Panc1 (cell line): ENCODE results near the gene PUSL1. TPM values are rescaled to one million over a fixed set of nuclear protein-coding genes. Genes with fewer than 3 reads are reported as not detected.

Experiments used
- ATAC-seq: fragments of 200-7000 bp; cut with Tn5 transposase; 2 replicates; pipeline ENCODE4 v1.9.1; 2020; ENCODE audit warnings: mild to moderate bottlenecking, moderate library complexity
- BruUV-seq: library from RNA; stranded (reverse); fragments of 400-500 nt; replicated peaks from 2 replicates; lab custom pipeline; 2021; lab: Mats Ljungman, UMichigan
- CTCF ChIA-PET: fragments of 300-600 bp; sonication (Branson Sonifier 250); formaldehyde crosslinking; loops from one replicate; lab custom pipeline; 2022; ENCODE audit warnings: antibody characterized with exemption; lab: Charles Lee
- POLR2A ChIA-PET: fragments of 300-600 bp; sonication (Branson Sonifier 250); formaldehyde crosslinking; loops from one replicate; lab custom pipeline; 2022; ENCODE audit warnings: antibody characterized with exemption; lab: Charles Lee
- DNase-seq: peaks from one replicate; pipeline ENCODE4 v3.0.0-alpha.2; 2010; ENCODE audit warnings: low read depth, low spot score
- H3K27ac ChIP-seq: 2 replicates; pipeline ENCODE4 v1.5.1; 2011; ENCODE audit warnings: mild to moderate bottlenecking, low read length, inconsistent platforms
- H3K27me3 ChIP-seq: fragments of 200-500 bp; sonication (Bioruptor generic); 2 replicates; pipeline ENCODE4 v1.6.0; 2014; ENCODE audit warnings: low read length, inconsistent platforms; ENCODE audit not compliant: control insufficient read depth, insufficient read depth
- H3K36me3 ChIP-seq: fragments of 200-500 bp; sonication (Bioruptor generic); 2 replicates; pipeline ENCODE4 v1.5.1; 2014; ENCODE audit warnings: inconsistent platforms, mild to moderate bottlenecking, low read length, moderate library complexity; ENCODE audit not compliant: control insufficient read depth, insufficient read depth
- H3K4me1 ChIP-seq: 2 replicates; pipeline ENCODE4 v1.5.1; 2011; ENCODE audit warnings: inconsistent platforms, mild to moderate bottlenecking, low read length, moderate library complexity; ENCODE audit not compliant: control insufficient read depth, insufficient read depth
- H3K4me3 ChIP-seq, 2 experiments: 2 replicates each; pipeline ENCODE4 v1.5.1; 2011 to 2012; ENCODE audit warnings: low read depth in 2 of 2, low read length in 2 of 2, mild to moderate bottlenecking in 2 of 2, inconsistent platforms in 1 of 2, moderate library complexity in 1 of 2
- H3K9me3 ChIP-seq: fragments of 200-500 bp; sonication (Bioruptor generic); 2 replicates; pipeline ENCODE4 v1.5.1; 2014; ENCODE audit warnings: low read depth, mild to moderate bottlenecking, inconsistent platforms, low read length, moderate library complexity; ENCODE audit not compliant: control insufficient read depth, insufficient read depth
- POLR2AphosphoS5 ChIP-seq: IDR thresholded peaks from 2 replicates; pipeline ENCODE4 v1.6.1; 2012; ENCODE audit warnings: mild to moderate bottlenecking, low read depth, low read length, moderate library complexity
- SIN3A ChIP-seq: IDR thresholded peaks from 2 replicates; pipeline ENCODE4 v1.6.1; 2012; ENCODE audit warnings: low read depth, mild to moderate bottlenecking, low read length, moderate library complexity, borderline replicate concordance; ENCODE audit not compliant: insufficient read depth
- TCF7L2 ChIP-seq: IDR thresholded peaks from 2 replicates; pipeline ENCODE4 v1.6.1; 2011; ENCODE audit warnings: mild to moderate bottlenecking, low read depth, low read length, inconsistent platforms
- in situ Hi-C: cut with HindIII; loops from 2 replicates; pipeline ENCODE4 v1.10.0; 2016; ENCODE audit warnings: low sequenced_read_pairs, low pct_unique_long_range_greater_than_20kb
- intact Hi-C: fragments of 100-400 bp; cut with micrococcal nuclease; formaldehyde crosslinking; loops from one replicate; pipeline ENCODE4 v1.10.0; 2022; ENCODE audit not compliant: unreplicated experiment
- total RNA-seq: library from RNA; stranded (reverse); gene quantifications from one replicate; pipeline ENCODE4 v1.2.1, GENCODE V29; 2021; ENCODE audit not compliant: unreplicated experiment
- TF ChIP-seq, protein P1 (sequence below): fragments of 450-650 bp; IDR thresholded peaks from 2 replicates; pipeline ENCODE4 v1.5.1; 2017; ENCODE audit warnings: mild to moderate bottlenecking
- TF ChIP-seq, protein P2 (sequence below), 2 experiments: IDR thresholded peaks; 2 replicates each; pipeline ENCODE4 v1.6.1; 2011 to 2012; ENCODE audit warnings: low read depth in 2 of 2, control low read depth in 1 of 2, low read length in 1 of 2, mild to moderate bottlenecking in 1 of 2, moderate library complexity in 1 of 2; ENCODE audit not compliant: insufficient read depth in 1 of 2

The PUSL1 gene
- total RNA-seq, 1 experiment from 2014 or later = 46.9 TPM

DNA sequence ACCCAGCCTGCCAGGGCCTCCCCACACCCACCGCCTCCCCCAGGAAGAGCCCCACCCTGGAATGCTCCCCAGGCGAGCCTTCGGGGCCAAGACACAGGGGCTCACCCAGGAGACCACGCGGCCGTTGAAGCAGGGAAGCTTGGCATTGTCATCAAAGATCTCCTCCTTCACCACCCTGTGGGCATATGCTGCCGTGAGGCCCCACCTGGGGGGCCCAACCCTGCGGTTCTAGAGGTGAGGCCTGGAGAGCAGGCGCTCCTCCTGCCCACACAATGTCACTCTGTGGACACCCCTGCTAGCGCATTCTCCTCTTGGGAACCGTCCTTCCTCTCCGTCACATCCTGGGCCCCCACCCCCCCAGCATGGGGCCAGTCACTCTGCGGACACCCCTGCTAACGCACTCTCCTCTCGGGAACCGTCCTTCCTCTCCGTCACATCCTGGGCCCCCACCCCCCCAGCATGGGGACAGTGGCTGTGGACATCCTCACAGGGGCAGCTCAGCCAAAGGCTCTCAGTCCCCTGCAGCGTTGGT, 34.3 kb downstream of the PUSL1 start:
- intact Hi-C loops = no loop called here
- Histone ChIP-seq H3K9me3 (no peaks in the 10 kb centered on the region), H3K27ac (no peak overlapping the region), H3K4me3 (no peak overlapping the region), H3K36me3 (no peaks in the 10 kb centered on the region), H3K27me3 (no peaks in the 10 kb centered on the region), H3K4me1 (peaks cover 40% of the 10 kb centered on the region)
- ChIA-PET POLR2A (no interaction called here), CTCF (no interaction called here)
- no peak for ATAC-seq
- in situ Hi-C loops = no loop called here
- DNase-seq = no peak
- no peak for TF ChIP-seq SIN3A
- TF ChIP-seq, protein P1, sequence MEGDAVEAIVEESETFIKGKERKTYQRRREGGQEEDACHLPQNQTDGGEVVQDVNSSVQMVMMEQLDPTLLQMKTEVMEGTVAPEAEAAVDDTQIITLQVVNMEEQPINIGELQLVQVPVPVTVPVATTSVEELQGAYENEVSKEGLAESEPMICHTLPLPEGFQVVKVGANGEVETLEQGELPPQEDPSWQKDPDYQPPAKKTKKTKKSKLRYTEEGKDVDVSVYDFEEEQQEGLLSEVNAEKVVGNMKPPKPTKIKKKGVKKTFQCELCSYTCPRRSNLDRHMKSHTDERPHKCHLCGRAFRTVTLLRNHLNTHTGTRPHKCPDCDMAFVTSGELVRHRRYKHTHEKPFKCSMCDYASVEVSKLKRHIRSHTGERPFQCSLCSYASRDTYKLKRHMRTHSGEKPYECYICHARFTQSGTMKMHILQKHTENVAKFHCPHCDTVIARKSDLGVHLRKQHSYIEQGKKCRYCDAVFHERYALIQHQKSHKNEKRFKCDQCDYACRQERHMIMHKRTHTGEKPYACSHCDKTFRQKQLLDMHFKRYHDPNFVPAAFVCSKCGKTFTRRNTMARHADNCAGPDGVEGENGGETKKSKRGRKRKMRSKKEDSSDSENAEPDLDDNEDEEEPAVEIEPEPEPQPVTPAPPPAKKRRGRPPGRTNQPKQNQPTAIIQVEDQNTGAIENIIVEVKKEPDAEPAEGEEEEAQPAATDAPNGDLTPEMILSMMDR = no peak
- no peak for TF ChIP-seq TCF7L2
- TF ChIP-seq POLR2AphosphoS5 = no peak
- TF ChIP-seq, protein P2, sequence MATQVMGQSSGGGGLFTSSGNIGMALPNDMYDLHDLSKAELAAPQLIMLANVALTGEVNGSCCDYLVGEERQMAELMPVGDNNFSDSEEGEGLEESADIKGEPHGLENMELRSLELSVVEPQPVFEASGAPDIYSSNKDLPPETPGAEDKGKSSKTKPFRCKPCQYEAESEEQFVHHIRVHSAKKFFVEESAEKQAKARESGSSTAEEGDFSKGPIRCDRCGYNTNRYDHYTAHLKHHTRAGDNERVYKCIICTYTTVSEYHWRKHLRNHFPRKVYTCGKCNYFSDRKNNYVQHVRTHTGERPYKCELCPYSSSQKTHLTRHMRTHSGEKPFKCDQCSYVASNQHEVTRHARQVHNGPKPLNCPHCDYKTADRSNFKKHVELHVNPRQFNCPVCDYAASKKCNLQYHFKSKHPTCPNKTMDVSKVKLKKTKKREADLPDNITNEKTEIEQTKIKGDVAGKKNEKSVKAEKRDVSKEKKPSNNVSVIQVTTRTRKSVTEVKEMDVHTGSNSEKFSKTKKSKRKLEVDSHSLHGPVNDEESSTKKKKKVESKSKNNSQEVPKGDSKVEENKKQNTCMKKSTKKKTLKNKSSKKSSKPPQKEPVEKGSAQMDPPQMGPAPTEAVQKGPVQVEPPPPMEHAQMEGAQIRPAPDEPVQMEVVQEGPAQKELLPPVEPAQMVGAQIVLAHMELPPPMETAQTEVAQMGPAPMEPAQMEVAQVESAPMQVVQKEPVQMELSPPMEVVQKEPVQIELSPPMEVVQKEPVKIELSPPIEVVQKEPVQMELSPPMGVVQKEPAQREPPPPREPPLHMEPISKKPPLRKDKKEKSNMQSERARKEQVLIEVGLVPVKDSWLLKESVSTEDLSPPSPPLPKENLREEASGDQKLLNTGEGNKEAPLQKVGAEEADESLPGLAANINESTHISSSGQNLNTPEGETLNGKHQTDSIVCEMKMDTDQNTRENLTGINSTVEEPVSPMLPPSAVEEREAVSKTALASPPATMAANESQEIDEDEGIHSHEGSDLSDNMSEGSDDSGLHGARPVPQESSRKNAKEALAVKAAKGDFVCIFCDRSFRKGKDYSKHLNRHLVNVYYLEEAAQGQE (IDR thresholded peaks at IDR 0.05; ENCODE audit: insufficient read depth in 1 of 2, low read depth in 2 of 2, low read length in 1 of 2) = no peak
- no TSS peak for BruUV-seq

DNA sequence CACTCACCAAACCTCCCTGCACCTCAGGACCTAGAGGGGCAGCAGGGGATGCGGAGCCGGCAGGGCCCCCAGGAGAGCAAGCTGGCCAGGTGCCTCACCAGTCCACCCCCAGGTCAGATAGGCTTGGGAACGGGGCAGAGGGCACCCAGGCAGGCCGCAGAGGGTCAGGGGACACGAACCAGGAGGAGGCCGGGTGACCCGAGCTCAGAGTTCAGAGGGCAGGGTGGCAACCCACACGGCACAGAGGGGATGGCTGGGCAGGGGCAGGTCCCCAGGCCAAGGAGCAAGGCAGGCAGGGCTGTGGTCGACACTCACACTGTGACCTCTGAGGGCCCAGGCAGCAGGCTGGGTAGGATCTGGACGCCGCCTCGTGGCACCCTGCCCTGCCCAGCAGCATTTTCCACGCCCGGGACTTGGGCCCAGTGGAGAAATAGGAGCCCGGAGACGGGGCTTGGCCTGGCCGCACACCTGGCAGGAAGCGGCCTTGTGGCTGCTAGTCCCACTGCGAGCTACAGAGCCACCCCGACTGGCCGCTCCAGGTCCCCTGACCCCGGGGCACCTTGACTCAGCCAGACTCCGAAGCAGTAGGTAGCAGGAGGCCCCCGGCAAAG, 35.5 kb downstream of the PUSL1 start:
- ATAC-seq (no peak), DNase-seq (no peak)
- Histone ChIP-seq H3K4me3 (no peak overlapping the region; a peak in 1 of 4 replicates), H3K27ac (peak overlapping the region; percentile 93), H3K36me3 (no peaks in the 10 kb centered on the region; the same call in 1 of the 2 replicates), H3K4me1 (peaks cover 40% of the 10 kb centered on the region), H3K27me3 (no peaks in the 10 kb centered on the region), H3K9me3 (no peaks in the 10 kb centered on the region)
- ChIA-PET CTCF (no interaction called here), POLR2A (no interaction called here)
- no TSS peak for BruUV-seq
- no peak for TF ChIP-seq SIN3A
- TF ChIP-seq, protein P2 (IDR thresholded peaks at IDR 0.05; ENCODE audit: insufficient read depth in 1 of 2, low read depth in 2 of 2, low read length in 1 of 2) = no peak
- TF ChIP-seq, protein P1 = no peak
- TF ChIP-seq TCF7L2 = no peak
- TF ChIP-seq POLR2AphosphoS5 = no peak
- intact Hi-C loops (no loop called here), in situ Hi-C loops (no loop called here)
